NCI-H524 treated with DMSO at 0.1 percent for 48 hours (cell line): ENCODE results near the gene ARAP1.
"Not testable (repeated sequence)": the region's sequence is repeated elsewhere in the genome, so short reads cannot be mapped to it uniquely, and the experiment has no call there.

Source experiments
- DNase-seq: peaks from one replicate; lab custom pipeline; 2025; lab: John Stamatoyannopoulos, UW

ARAP1 gene

DNA sequence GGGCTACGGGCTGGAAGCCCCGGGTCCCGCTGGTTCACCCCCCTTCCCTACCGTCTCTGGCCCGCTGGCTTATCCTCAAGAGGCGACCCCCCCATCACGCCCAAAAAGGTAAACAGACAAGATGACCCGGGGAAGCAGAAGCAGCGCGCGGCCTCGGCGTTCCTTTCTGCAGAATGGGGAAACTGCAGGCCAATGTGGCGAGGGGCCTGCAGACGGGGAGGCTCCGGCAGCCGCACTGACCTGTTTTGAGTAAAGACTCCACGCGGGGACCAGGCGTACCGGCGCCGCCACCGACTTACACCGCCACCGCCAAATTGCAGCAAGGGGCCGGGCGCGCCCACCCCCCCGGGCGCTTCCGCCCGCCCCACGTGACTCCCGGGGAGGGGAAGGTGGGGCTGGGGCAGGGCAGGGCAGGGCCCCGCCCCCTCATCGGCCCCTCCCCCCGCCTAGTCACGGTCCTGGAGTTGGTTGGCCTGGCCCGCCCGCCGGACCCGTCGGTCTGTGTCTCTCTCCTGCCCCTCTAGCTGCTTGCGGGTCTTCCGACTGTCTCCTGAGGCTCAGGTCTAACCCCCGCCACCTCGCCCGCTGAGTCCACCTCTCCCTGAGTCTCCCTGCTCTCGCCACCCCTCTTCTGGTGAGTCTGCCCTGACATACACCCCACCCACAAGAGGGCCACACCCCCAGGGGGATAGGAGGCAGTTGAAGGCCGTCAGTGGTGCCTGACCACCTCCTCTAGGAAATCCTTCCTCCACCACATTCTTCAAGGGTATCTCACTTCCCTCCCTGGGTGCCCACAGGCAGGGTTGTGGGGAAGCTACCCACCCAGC lies at the start of gene ARAP1:
Gene ARAP1, minus strand, starts transcription at position 321 of the 827 bp plus-strand sequence. CDS start 25,280 bp downstream, outside the sequence.
- no peak for DNase-seq

DNA sequence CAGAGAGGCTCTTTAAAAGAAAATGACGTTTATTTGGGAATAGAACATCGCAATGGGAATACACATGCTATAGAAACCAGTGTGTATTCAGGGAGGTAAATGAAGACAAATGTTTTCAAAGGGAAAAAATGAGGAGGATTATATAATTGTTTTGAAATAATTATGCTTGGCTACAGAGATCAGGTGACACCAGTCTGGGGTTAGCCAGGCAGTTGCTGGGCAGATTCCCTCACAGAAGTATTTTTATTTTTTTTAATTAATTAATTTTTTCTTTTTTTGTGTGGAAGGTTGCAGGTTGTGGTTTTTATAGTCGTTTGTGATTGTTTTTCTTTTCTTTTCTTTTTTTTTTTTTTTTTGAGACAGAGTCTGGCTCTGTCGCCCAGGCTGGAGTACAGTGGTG lies 47.2 kb upstream of the ARAP1 start:
- no peak for DNase-seq

- no peak for DNase-seq
Observed at GRCh38 chr11:72798361-72798760, 46.2 kb upstream of the ARAP1 start.

- DNase-seq: peak; percentile 66
Observed at GRCh38 chr11:72793425-72794367, 41.5 kb upstream of the ARAP1 start, which contains the start of gene STARD10. Gene STARD10 (minus strand): TSS chr11:72794047. CDS start chr11:72781181, 12,866 bp downstream.

DNA sequence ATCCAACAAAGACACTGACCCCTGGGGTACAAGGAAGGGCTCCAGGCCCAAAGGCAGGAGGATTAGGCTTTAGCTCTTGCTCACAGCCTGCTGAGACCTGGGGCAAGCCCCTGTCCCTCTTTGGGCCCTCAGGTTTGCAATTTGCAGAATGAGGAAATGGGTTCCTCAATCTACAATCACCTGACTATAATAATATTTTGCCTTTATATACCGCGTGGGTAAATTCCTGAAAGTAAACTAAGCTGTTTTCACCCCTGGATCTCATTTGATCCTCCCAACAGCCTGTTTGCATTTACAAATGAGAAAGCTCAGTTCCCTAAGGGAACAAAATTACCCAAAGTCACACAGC lies 40.8 kb upstream of the ARAP1 start:
- no peak for DNase-seq

DNA sequence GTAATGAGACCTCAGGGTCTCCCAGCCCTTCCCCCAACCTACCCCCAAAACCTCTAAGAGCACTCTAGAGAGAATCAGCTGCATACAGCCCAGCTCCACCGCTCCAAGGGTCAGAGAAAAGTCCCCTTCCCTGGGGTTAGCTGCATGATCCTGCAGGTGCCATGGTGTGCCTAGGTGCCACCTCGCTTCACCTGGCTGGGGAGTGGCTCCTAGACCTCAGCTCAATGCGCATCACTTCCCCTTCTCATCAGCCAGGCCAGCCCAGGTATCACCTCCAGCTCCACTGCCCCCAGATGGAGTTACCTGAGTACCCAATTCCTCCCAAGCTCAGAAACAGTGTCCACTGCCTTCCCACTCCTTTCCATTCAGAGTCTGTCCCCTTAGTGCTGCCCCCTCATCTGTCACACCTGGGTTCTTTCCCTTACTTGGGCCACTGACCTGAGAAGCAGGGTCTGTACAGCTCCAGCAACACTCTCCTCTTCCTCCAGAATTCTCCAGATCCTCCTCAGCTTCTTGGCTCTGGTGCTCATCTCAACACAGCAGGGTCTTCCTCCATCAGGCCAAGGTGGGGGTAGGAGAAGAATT lies 40.3 kb upstream of the ARAP1 start:
- no peak for DNase-seq

GRCh38 chr11:72791228-72791627 lies 39.0 kb upstream of the ARAP1 start:
- not testable (repeated sequence) for DNase-seq

DNA sequence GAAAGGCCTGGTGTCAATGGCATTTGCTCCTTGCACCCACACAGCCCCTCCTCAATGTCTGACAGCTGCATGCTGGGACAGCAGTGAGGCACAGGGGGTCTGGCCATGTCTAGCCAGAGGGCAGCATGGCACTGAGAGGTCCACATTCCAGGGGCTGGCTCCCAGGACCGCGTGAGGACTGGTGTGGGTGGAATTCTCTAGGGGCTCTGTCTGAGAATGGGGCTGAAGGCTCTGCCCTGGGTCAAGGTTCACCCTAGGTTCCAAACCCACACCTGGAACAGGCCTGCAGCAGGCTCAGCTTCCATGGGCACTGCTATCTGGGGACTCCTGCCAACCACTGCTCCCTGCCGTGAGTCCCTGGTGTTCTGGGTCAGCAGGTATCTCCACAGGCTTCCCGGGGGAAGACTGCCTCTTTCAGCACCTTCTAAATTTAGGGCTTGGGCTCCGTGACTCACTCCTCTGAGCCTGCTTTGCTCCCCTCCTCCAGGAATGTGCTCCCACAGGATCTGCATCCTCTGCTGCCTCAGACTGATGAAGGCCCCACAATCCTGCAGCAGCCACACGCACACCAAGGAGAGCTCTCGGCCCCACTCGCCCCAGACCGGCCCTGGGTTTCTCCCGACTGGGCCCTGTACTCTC lies 37.4 kb upstream of the ARAP1 start:
- no peak for DNase-seq

GRCh38 chr11:72788241-72788640 lies 36.0 kb upstream of the ARAP1 start:
- DNase-seq: no peak

DNA sequence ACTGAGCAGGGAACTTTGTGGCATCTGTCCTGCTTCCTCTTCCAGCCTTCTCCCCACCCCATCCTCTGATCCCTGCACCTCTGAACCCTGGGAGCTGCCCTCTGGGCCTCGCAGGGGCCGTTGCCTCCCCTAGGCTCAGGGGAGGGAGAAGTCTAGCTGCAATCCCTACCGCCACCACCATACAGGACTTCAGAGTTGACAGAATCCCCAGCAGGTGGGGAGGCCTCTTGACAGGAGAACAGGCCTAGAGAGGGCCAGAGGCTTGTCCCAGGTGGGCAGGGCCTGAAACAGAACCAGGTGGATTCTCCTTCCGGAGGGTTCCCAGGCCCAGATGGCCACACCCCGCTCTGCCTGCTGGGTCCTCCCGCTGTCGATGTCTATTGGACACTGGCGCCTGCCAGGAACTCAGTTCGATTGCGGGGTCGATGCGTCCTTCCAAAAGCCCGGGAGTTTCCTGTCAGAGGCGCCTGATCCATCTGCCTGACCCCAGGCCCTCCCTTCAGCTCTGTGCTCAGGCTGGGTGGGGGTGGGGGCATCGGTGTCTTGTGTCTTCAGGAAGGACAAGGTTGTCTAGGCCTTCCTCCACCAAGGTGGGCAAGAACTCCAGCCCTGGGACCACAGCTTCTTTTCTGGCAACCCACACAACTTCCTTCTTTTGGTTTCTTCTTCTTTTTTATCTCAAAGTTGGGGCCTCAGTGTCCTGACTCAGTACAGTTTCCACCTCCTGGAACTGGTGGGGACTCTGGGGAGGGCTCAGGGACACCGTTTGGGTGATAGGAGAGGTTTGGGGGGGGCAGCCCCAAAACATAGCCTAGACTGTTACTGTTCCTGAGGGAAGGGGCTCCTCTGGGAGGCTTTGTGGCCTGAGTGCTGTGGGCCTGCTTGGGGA lies 35.3 kb upstream of the ARAP1 start:
- DNase-seq: peak; percentile 24

DNA sequence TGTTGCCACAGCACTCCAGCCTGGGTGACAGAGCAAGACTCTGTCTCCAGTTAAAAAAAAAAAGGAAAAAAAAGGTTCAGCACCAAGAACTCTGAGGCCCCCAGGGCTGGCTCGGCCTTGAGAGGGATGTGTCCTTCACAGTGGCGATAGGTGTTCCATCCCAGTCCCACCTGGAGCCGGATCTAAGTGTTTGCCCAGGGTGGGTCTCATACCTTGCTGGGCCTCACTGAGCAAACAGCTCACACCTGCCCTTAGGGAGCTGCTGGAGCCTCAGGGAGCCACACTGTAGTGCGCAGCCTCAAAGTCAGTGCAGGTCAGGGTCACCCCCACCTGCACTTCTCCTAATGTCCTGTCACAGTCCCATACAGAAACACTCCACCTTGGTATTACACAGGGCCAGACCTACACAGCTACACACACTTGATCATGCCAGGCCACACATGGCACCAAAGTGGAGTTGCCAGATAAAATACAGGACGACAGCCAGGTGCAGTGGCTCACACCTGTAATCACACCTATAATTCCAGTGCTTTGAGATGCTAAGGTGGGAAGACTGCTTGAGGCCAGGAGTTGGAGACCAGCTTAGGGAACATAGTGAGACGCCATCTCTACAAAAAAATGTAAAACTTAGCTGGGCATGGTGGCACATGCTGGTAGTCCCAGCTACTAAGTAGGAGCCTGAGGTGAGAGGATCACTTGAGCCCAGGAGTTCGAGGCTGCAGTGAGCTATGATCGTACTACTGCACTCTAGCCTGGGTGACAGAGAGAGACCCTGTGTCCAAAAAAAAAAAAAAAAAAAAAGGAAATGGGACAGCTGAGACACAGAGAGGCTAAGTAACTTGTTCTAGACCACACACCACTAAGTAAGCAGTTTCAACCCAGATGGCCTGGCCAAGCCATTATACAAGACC lies 34.4 kb upstream of the ARAP1 start:
- DNase-seq: no peak

DNA sequence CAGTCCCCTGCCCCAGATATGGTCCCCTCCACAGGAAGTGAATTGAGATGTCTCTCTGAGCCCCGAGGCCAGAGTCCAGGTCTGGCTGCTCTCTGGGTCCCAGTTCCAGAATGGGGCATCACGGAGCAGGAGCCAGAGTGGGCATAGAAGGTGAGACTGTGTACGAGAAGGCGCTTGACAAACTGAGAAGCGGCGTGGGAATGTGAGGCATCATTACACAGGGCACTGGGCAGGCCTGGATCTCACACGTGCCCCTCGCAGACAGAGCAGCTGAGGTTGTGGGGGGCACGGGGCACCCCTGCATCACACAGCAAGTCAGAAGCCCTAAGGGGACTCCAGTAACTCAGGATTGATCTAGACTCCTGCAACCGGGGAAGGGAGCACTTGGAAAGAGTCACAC lies 32.5 kb upstream of the ARAP1 start:
- DNase-seq: no peak

GRCh38 chr11:72783144-72783905 lies 31.1 kb upstream of the ARAP1 start:
- DNase-seq: no peak

- no peak for DNase-seq
Observed at GRCh38 chr11:72782081-72782920, 30.1 kb upstream of the ARAP1 start.

- no peak for DNase-seq
Observed at GRCh38 chr11:72781313-72782080, 29.3 kb upstream of the ARAP1 start.

DNA sequence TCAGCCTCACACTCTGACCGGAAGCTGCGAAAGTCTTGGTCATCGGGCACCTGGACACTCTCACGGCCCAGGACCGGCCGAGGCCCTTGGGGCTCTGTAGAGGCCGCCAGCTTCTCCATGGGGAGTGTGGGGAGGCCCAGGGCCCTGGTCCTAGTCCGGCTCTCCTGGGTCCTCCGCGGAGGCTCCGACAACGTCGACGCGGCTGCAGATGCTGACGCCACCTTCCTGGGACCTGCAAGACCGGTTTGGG lies 28.8 kb upstream of the ARAP1 start:
- DNase-seq: no peak

DNA sequence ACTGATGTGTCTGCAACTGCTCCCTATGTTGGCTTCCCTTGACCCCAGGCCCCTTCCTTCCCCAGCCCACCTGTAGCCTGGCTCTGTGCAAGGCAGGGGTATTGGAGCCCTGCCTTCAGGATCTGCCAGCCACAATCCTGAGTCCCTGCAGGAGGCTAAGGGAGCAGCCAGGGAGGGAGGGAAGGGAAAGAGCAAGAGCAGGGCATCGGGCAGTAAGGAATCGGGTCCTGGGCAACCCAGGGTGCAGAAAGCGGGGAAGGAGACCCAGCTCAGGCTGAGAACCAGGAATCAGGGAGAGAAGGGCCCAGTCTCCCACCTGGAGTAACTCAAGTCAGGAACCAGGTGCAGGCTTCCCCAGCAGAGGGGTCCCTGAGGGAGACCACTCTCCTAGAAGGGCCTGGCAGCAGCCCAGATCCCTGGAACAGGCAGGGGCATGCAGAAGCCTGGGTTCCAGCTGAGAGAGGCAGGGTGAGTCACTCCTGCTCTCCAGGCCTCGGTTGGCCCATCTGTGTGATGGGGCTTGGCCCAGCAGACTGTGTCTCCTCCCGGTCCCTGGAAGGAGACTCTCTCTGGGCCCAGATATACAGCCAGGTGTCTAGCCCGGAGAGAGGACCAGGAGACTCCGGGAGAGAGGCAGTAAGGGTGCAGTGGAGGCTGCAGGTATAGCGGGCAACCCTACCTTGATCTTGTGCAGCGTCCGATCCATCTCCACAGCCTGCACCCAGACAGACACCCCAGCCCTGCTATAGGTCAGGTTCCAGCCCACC lies 28.3 kb upstream of the ARAP1 start:
- DNase-seq: no peak
